ENCODE data around the gene MATK.

MATK gene

GRCh38 chr19:3790209-3790734 lies 4.1 kb upstream of the MATK start:
- in situ Hi-C loops (cut with MboI; ENCODE audit: low sequenced_read_pairs), result no loop called here
- Histone ChIP-seq H3K4me3 (no peak overlapping the region), H3K27me3 (ENCODE audit: low read depth) (no peaks in the 10 kb centered on the region), H3K36me3 (replicated peaks) (no peaks in the 10 kb centered on the region), H3K9me3 (peaks cover under 1% of the 10 kb centered on the region; the same call in 1 of the 2 replicates), H3K4me1 (no peaks in the 10 kb centered on the region)
- no peak for DNase-seq (ENCODE audit: low spot score in 2 of 2)

GRCh38 chr19:3788996-3789778 lies 3.0 kb upstream of the MATK start:
- H3K9me3 ChIP-seq, result no peaks in the 10 kb centered on the region
- no peak overlapping the region for H3K4me3 ChIP-seq
- in situ Hi-C loops (cut with MboI; ENCODE audit: low sequenced_read_pairs), result no loop called here
- H3K36me3 ChIP-seq (replicated peaks), result peaks cover 1% of the 10 kb centered on the region
- H3K4me1 ChIP-seq, result no peaks in the 10 kb centered on the region
- DNase-seq (ENCODE audit: low spot score in 2 of 2), result no peak
- H3K27me3 ChIP-seq (ENCODE audit: low read depth), result no peaks in the 10 kb centered on the region

GRCh38 chr19:3785451-3785937 lies 687 bp downstream of the MATK start:
- in situ Hi-C loops (cut with MboI; ENCODE audit: low sequenced_read_pairs), result no loop called here
- peak in 1 of 2 experiments; percentile 56 for DNase-seq (ENCODE audit: low spot score in 2 of 2)
- Histone ChIP-seq H3K36me3 (replicated peaks) (peaks cover 20% of the 10 kb centered on the region), H3K9me3 (peaks cover 18% of the 10 kb centered on the region), H3K4me1 (no peaks in the 10 kb centered on the region), H3K27me3 (ENCODE audit: low read depth) (no peaks in the 10 kb centered on the region), H3K4me3 (peak overlapping the region; percentile 59)

GRCh38 chr19:3784607-3785450 lies 1.4 kb downstream of the MATK start:
- in situ Hi-C loops (cut with MboI; ENCODE audit: low sequenced_read_pairs), result no loop called here
- peaks cover 18% of the 10 kb centered on the region for H3K9me3 ChIP-seq
- H3K36me3 ChIP-seq (replicated peaks), result peaks cover 20% of the 10 kb centered on the region
- no peaks in the 10 kb centered on the region for H3K27me3 ChIP-seq (ENCODE audit: low read depth)
- H3K4me1 ChIP-seq, result no peaks in the 10 kb centered on the region
- no peak for DNase-seq (ENCODE audit: low spot score in 2 of 2)
- peak overlapping the region; percentile 59 for H3K4me3 ChIP-seq

GRCh38 chr19:3783660-3784584 lies 2.3 kb downstream of the MATK start:
- no peak for DNase-seq (ENCODE audit: low spot score in 2 of 2)
- in situ Hi-C loops (cut with MboI; ENCODE audit: low sequenced_read_pairs), result no loop called here
- Histone ChIP-seq H3K4me3 (no peak overlapping the region), H3K9me3 (peaks cover 18% of the 10 kb centered on the region), H3K4me1 (no peaks in the 10 kb centered on the region), H3K27me3 (ENCODE audit: low read depth) (no peaks in the 10 kb centered on the region), H3K36me3 (replicated peaks) (peaks cover 20% of the 10 kb centered on the region)

- Histone ChIP-seq H3K4me3 (no peak overlapping the region), H3K36me3 (replicated peaks) (peaks cover 20% of the 10 kb centered on the region), H3K9me3 (peaks cover 18% of the 10 kb centered on the region), H3K27me3 (ENCODE audit: low read depth) (no peaks in the 10 kb centered on the region), H3K4me1 (no peaks in the 10 kb centered on the region)
- no peak for DNase-seq (ENCODE audit: low spot score in 2 of 2)
- in situ Hi-C loops (cut with MboI; ENCODE audit: low sequenced_read_pairs), result no loop called here
Observed at GRCh38 chr19:3782903-3783302, 3.3 kb downstream of the MATK start.

GRCh38 chr19:3782330-3782729 lies 3.9 kb downstream of the MATK start:
- in situ Hi-C loops (cut with MboI; ENCODE audit: low sequenced_read_pairs), result no loop called here
- peaks cover 20% of the 10 kb centered on the region for H3K36me3 ChIP-seq (replicated peaks)
- H3K4me1 ChIP-seq, result no peaks in the 10 kb centered on the region
- no peaks in the 10 kb centered on the region for H3K27me3 ChIP-seq (ENCODE audit: low read depth)
- no peak overlapping the region for H3K4me3 ChIP-seq
- peaks cover 18% of the 10 kb centered on the region for H3K9me3 ChIP-seq
- DNase-seq (ENCODE audit: low spot score in 2 of 2), result no peak

- H3K9me3 ChIP-seq, result peaks cover 18% of the 10 kb centered on the region
- H3K36me3 ChIP-seq (replicated peaks), result peaks cover 20% of the 10 kb centered on the region
- no peaks in the 10 kb centered on the region for H3K4me1 ChIP-seq
- H3K4me3 ChIP-seq, result no peak overlapping the region
- no peaks in the 10 kb centered on the region for H3K27me3 ChIP-seq (ENCODE audit: low read depth)
- no peak for DNase-seq (ENCODE audit: low spot score in 2 of 2)
- in situ Hi-C loops (cut with MboI; ENCODE audit: low sequenced_read_pairs), result no loop called here
Observed at GRCh38 chr19:3781603-3782002, 4.6 kb downstream of the MATK start.

GRCh38 chr19:3780786-3781304 lies 5.3 kb downstream of the MATK start:
- no peak for DNase-seq (ENCODE audit: low spot score in 2 of 2)
- in situ Hi-C loops (cut with MboI; ENCODE audit: low sequenced_read_pairs), result no loop called here

GRCh38 chr19:3778899-3779723 lies 7.1 kb downstream of the MATK start:
- DNase-seq (ENCODE audit: low spot score in 2 of 2), result no peak
- peaks cover 18% of the 10 kb centered on the region for H3K36me3 ChIP-seq (replicated peaks)
- H3K4me3 ChIP-seq, result no peak overlapping the region
- no peaks in the 10 kb centered on the region for H3K27me3 ChIP-seq (ENCODE audit: low read depth)
- in situ Hi-C loops (cut with MboI; ENCODE audit: low sequenced_read_pairs), result no loop called here
- no peaks in the 10 kb centered on the region for H3K4me1 ChIP-seq
- H3K9me3 ChIP-seq, result peaks cover 18% of the 10 kb centered on the region

More at GRCh38 chr19:3780786-3781304, 5.3 kb downstream of the MATK start:
- no peaks in the 10 kb centered on the region for H3K4me1 ChIP-seq
- peaks cover 20% of the 10 kb centered on the region for H3K36me3 ChIP-seq (replicated peaks)
- peaks cover 18% of the 10 kb centered on the region for H3K9me3 ChIP-seq
- no peak overlapping the region for H3K4me3 ChIP-seq
- no peaks in the 10 kb centered on the region for H3K27me3 ChIP-seq (ENCODE audit: low read depth)

GRCh38 chr19:3778104-3778867 lies 7.9 kb downstream of the MATK start:
- H3K27me3 ChIP-seq (ENCODE audit: low read depth), result no peaks in the 10 kb centered on the region
- DNase-seq (ENCODE audit: low spot score in 2 of 2), result no peak
- in situ Hi-C loops (cut with MboI; ENCODE audit: low sequenced_read_pairs), result no loop called here

More at GRCh38 chr19:3778104-3778867, 7.9 kb downstream of the MATK start:
- Histone ChIP-seq H3K36me3 (replicated peaks) (peaks cover 13% of the 10 kb centered on the region), H3K9me3 (peaks cover 18% of the 10 kb centered on the region), H3K4me1 (no peaks in the 10 kb centered on the region), H3K4me3 (no peak overlapping the region)
